B cell (primary cell): ENCODE measurements around the gene NDC1.

Experiments
- EZH2 ChIP-seq: IDR thresholded peaks from 2 replicates; pipeline ENCODE4 v1.6.1; 2012; ENCODE audit warnings: borderline replicate concordance, low read depth, mild to moderate bottlenecking, moderate library complexity, low read length; ENCODE audit not compliant: insufficient read depth, poor library complexity, severe bottlenecking
- TF ChIP-seq, protein P1 (sequence below): fragments of 200-600 bp; IDR thresholded peaks from one replicate; pipeline ENCODE4 v1.8.0; 2022; ENCODE audit warnings: antibody characterized with exemption, mild to moderate bottlenecking

DNA sequence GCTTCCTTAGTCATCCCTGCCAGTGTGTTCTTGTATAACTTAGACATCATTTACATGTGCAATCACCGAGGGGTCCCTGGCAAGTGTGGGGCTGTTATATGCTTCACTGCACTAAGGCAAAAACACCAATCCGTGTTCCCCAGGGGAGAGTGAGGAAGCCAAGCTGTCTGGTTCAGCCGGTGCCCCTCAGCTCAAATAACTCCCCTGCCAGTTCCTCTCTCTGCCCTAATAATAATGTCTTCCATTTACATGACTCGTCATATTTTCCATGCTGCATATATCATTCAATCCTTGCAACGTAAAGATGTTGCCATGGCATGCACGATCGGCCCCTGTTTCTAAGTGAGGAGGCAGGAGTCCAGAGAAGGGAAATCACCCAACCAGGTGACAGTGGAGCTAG lies 24.4 kb upstream of the NDC1 start:
- TF ChIP-seq, protein P1, sequence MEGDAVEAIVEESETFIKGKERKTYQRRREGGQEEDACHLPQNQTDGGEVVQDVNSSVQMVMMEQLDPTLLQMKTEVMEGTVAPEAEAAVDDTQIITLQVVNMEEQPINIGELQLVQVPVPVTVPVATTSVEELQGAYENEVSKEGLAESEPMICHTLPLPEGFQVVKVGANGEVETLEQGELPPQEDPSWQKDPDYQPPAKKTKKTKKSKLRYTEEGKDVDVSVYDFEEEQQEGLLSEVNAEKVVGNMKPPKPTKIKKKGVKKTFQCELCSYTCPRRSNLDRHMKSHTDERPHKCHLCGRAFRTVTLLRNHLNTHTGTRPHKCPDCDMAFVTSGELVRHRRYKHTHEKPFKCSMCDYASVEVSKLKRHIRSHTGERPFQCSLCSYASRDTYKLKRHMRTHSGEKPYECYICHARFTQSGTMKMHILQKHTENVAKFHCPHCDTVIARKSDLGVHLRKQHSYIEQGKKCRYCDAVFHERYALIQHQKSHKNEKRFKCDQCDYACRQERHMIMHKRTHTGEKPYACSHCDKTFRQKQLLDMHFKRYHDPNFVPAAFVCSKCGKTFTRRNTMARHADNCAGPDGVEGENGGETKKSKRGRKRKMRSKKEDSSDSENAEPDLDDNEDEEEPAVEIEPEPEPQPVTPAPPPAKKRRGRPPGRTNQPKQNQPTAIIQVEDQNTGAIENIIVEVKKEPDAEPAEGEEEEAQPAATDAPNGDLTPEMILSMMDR = no peak
- no peak for TF ChIP-seq EZH2
